ENCODE measurements around the gene FIGNL1.

- peak; percentile 16; the same call in 1 of the 2 replicates for TF ChIP-seq CTCF (IDR thresholded peaks at IDR 0.05; ENCODE audit: low read depth, low read length)
- TF ChIP-seq EZH2phosphoT487 (IDR thresholded peaks at IDR 0.05; ENCODE audit: low read depth) = no peak
Observed at GRCh38 chr7:50404392-50404791, 45.8 kb downstream of the FIGNL1 start.
